Measurements from ENCODE around the gene NOTCH1. TPM values are rescaled to one million over a fixed set of nuclear protein-coding genes. Genes with fewer than 3 reads are reported as not detected.

The NOTCH1 gene
- total RNA-seq (10 to 100 TPM; 49.7 to 92.9 (median 58.0) TPM), polyA plus RNA-seq (1 to 10 TPM; 1.9 to 7.1 TPM), total RNA-seq (156 reads per million, percentile 90 among the genes with 10 or more reads in this experiment)

- peak within 1 kb of the TSS; percentile 81 for H3K4me3 ChIP-seq (ENCODE audit: low read length)
- peak; percentile 89 for ATAC-seq
- ChIA-PET CTCF (no interaction called here), POLR2A (interaction anchor here (0.8 to 1.1 kb wide), 2 partner anchors 9 to 62 kb away, joined by 3 to 5 read pairs; no protein-coding TSS in a partner anchor)
- peaks cover 0 to 16% (median 0%) of the 10 kb centered on the region in 3 experiments for H3K36me3 ChIP-seq (ENCODE audit: control insufficient read depth in 2 of 3, insufficient read depth in 3 of 3, low read length in 3 of 3)
- H3K27ac ChIP-seq (ENCODE audit: low read depth, low read length) = peak within 1 kb of the TSS; percentile 80
- Mint-ChIP-seq H3K27me3 (no peaks in the 10 kb centered on the region), H3K4me3 (peak within 1 kb of the TSS; percentile 78 to 95 (median 88)), H3K27ac (peak within 1 kb of the TSS; percentile 57 to 90 (median 81)), H3K9me3 (no peaks in the 10 kb centered on the region), H3K36me3 (peaks cover 0 to 3% (median 0%) of the 10 kb centered on the region in 5 donors), H3K4me1 (peaks cover under 1 to 43% (median 28%) of the 10 kb centered on the region in 7 donors)
- intact Hi-C loops (cut with micrococcal nuclease) = loop anchor here (1.0 to 10.0 kb wide), 14 partner anchors 8 to 676 kb away; partner anchors contain the start of genes DNLZ (in 2 of the 2), SEC16A (in 2 of the 2), CAMSAP1 (in 1 of the 2) and QSOX2 (in 1 of the 2)
- peak; percentile 77 to 91 (median 86) for DNase-seq
- H3K4me1 ChIP-seq (ENCODE audit: control insufficient read depth in 2 of 2, insufficient read depth in 2 of 2, low read length in 2 of 2) = peaks cover 20 to 32% of the 10 kb centered on the region in 2 donors
- H3K9me3 ChIP-seq (ENCODE audit: control insufficient read depth in 2 of 3, low read length in 3 of 3) = no peaks in the 10 kb centered on the region
- no peaks in the 10 kb centered on the region for H3K27me3 ChIP-seq (ENCODE audit: control insufficient read depth in 2 of 2, insufficient read depth in 2 of 2, low read length in 2 of 2)
Observed at GRCh38 chr9:136545965-136546696, at the start of gene NOTCH1. NOTCH1 (minus strand) TSS chr9:136546048; CDS start chr9:136545786, 262 bp downstream.

- Mint-ChIP-seq H3K4me1 (peaks cover 0 to 16% (median 4%) of the 10 kb centered on the region in 7 donors), H3K9me3 (no peaks in the 10 kb centered on the region), H3K36me3 (no peaks in the 10 kb centered on the region), H3K27me3 (peaks cover 0 to 4% (median 0%) of the 10 kb centered on the region in 5 donors), H3K4me3 (no peak overlapping the region), H3K27ac (no peak overlapping the region)
- Histone ChIP-seq H3K27me3 (ENCODE audit: control insufficient read depth in 2 of 2, insufficient read depth in 2 of 2, low read length in 2 of 2) (peaks cover 0 to under 1% of the 10 kb centered on the region in 2 donors), H3K4me1 (ENCODE audit: control insufficient read depth in 2 of 2, insufficient read depth in 2 of 2, low read length in 2 of 2) (peaks cover 0 to 6% of the 10 kb centered on the region in 2 donors), H3K36me3 (ENCODE audit: control insufficient read depth in 2 of 3, insufficient read depth in 3 of 3, low read length in 3 of 3) (no peaks in the 10 kb centered on the region), H3K4me3 (ENCODE audit: low read length) (no peak overlapping the region), H3K9me3 (ENCODE audit: control insufficient read depth in 2 of 3, low read length in 3 of 3) (no peaks in the 10 kb centered on the region), H3K27ac (ENCODE audit: low read depth, low read length) (no peak overlapping the region)
- intact Hi-C loops (cut with micrococcal nuclease) = no loop called here
- ATAC-seq (no peak), DNase-seq (no peak)
- ChIA-PET CTCF (no interaction called here), POLR2A (no interaction called here)
Observed at GRCh38 chr9:136594492-136594891, 48.6 kb upstream of the NOTCH1 start.

GRCh38 chr9:136593581-136593980 is 47.7 kb upstream of the NOTCH1 start:
- intact Hi-C loops (cut with micrococcal nuclease) = no loop called here
- Mint-ChIP-seq H3K4me1 (peaks cover 3 to 23% (median 9%) of the 10 kb centered on the region in 7 donors), H3K4me3 (no peak overlapping the region), H3K36me3 (no peaks in the 10 kb centered on the region), H3K27me3 (peaks cover 0 to 4% (median 0%) of the 10 kb centered on the region in 5 donors), H3K9me3 (no peaks in the 10 kb centered on the region), H3K27ac (no peak overlapping the region)
- Histone ChIP-seq H3K4me1 (ENCODE audit: control insufficient read depth in 2 of 2, insufficient read depth in 2 of 2, low read length in 2 of 2) (peaks cover 0 to 15% of the 10 kb centered on the region in 2 donors), H3K27ac (ENCODE audit: low read depth, low read length) (no peak overlapping the region), H3K36me3 (ENCODE audit: control insufficient read depth in 2 of 3, insufficient read depth in 3 of 3, low read length in 3 of 3) (no peaks in the 10 kb centered on the region), H3K27me3 (ENCODE audit: control insufficient read depth in 2 of 2, insufficient read depth in 2 of 2, low read length in 2 of 2) (no peaks in the 10 kb centered on the region), H3K9me3 (ENCODE audit: control insufficient read depth in 2 of 3, low read length in 3 of 3) (no peaks in the 10 kb centered on the region), H3K4me3 (ENCODE audit: low read length) (no peak overlapping the region)
- DNase-seq = no peak
- ATAC-seq = no peak
- ChIA-PET POLR2A (no interaction called here), CTCF (no interaction called here)

- Histone ChIP-seq H3K27me3 (ENCODE audit: control insufficient read depth in 2 of 2, insufficient read depth in 2 of 2, low read length in 2 of 2) (no peaks in the 10 kb centered on the region), H3K36me3 (ENCODE audit: control insufficient read depth in 2 of 3, insufficient read depth in 3 of 3, low read length in 3 of 3) (no peaks in the 10 kb centered on the region), H3K9me3 (ENCODE audit: control insufficient read depth in 2 of 3, low read length in 3 of 3) (no peaks in the 10 kb centered on the region), H3K4me3 (ENCODE audit: low read length) (no peak overlapping the region), H3K27ac (ENCODE audit: low read depth, low read length) (no peak overlapping the region), H3K4me1 (ENCODE audit: control insufficient read depth in 2 of 2, insufficient read depth in 2 of 2, low read length in 2 of 2) (peaks cover 4 to 22% of the 10 kb centered on the region in 2 donors)
- POLR2A ChIA-PET = no interaction called here
- Mint-ChIP-seq H3K9me3 (no peaks in the 10 kb centered on the region), H3K27me3 (peaks cover 0 to 4% (median 0%) of the 10 kb centered on the region in 5 donors), H3K36me3 (no peaks in the 10 kb centered on the region), H3K4me3 (no peak overlapping the region), H3K27ac (no peak overlapping the region), H3K4me1 (peaks cover 10 to 28% (median 16%) of the 10 kb centered on the region in 7 donors)
- ATAC-seq (no peak), DNase-seq (no peak)
- CTCF ChIA-PET = interaction anchor here (0.6 kb wide), 1 partner anchor 59 kb away, joined by 3 read pairs; no protein-coding TSS in a partner anchor
- intact Hi-C loops (cut with micrococcal nuclease) = no loop called here
Observed at GRCh38 chr9:136592666-136593065, 46.8 kb upstream of the NOTCH1 start.

- H3K4me1 ChIP-seq (ENCODE audit: control insufficient read depth in 2 of 2, insufficient read depth in 2 of 2, low read length in 2 of 2) = peaks cover 4 to 22% of the 10 kb centered on the region in 2 donors
- no peak overlapping the region for H3K27ac Mint-ChIP-seq
- no peaks in the 10 kb centered on the region for H3K9me3 ChIP-seq (ENCODE audit: control insufficient read depth in 2 of 3, low read length in 3 of 3)
- intact Hi-C loops (cut with micrococcal nuclease) = no loop called here
- no peaks in the 10 kb centered on the region for H3K36me3 Mint-ChIP-seq
- H3K27me3 Mint-ChIP-seq = peaks cover 0 to 4% (median 0%) of the 10 kb centered on the region in 5 donors
- no peaks in the 10 kb centered on the region for H3K27me3 ChIP-seq (ENCODE audit: control insufficient read depth in 2 of 2, insufficient read depth in 2 of 2, low read length in 2 of 2)
- no peaks in the 10 kb centered on the region for H3K36me3 ChIP-seq (ENCODE audit: control insufficient read depth in 2 of 3, insufficient read depth in 3 of 3, low read length in 3 of 3)
- ChIA-PET CTCF (interaction anchor here (0.6 kb wide), 1 partner anchor 100 kb away, joined by 3 read pairs; no protein-coding TSS in a partner anchor), POLR2A (no interaction called here)
- H3K4me3 Mint-ChIP-seq = peak overlapping the region in 1 of 10 donors; percentile 38
- peaks cover 12 to 27% (median 21%) of the 10 kb centered on the region in 7 donors for H3K4me1 Mint-ChIP-seq
- H3K9me3 Mint-ChIP-seq = no peaks in the 10 kb centered on the region
- ATAC-seq = no peak
- no peak overlapping the region for H3K27ac ChIP-seq (ENCODE audit: low read depth, low read length)
- no peak overlapping the region for H3K4me3 ChIP-seq (ENCODE audit: low read length)
- no peak for DNase-seq
Observed at GRCh38 chr9:136590821-136591752, 45.2 kb upstream of the NOTCH1 start.

Measured in naive thymus-derived CD4-positive, alpha-beta T cell (primary cell).